ENCODE data around the gene CNTN5.

CNTN5 gene

DNA sequence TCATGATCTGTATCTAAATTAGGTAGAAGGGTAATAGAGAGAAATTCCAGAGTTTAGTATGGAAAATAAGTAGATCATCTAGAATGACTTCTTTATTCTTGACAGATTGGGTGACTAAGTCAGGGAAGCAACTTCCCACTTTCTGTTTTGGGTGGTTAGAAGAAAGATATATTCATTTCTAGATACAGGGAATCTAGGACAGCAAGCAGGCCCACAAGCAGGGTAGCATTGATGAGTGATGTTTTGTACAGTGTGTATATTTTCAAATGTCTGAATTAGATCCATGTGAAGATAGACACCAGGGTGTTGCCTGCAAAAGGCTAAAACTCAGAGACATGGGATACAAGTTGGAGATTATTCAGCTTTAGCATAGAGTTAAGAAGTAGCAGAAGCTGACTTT, 674.4 kb downstream of the CNTN5 start:
- ATAC-seq = no peak
- TF ChIP-seq, protein P1, sequence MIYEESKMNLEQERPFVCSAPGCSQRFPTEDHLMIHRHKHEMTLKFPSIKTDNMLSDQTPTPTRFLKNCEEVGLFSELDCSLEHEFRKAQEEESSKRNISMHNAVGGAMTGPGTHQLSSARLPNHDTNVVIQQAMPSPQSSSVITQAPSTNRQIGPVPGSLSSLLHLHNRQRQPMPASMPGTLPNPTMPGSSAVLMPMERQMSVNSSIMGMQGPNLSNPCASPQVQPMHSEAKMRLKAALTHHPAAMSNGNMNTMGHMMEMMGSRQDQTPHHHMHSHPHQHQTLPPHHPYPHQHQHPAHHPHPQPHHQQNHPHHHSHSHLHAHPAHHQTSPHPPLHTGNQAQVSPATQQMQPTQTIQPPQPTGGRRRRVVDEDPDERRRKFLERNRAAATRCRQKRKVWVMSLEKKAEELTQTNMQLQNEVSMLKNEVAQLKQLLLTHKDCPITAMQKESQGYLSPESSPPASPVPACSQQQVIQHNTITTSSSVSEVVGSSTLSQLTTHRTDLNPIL (CRISPR knock-in tag; IDR thresholded peaks at IDR 0.05; ENCODE audit: low read depth) = no peak
- no peak for TF ChIP-seq ZNF8 (CRISPR knock-in tag; IDR thresholded peaks at IDR 0.05)
- TF ChIP-seq, protein P2, sequence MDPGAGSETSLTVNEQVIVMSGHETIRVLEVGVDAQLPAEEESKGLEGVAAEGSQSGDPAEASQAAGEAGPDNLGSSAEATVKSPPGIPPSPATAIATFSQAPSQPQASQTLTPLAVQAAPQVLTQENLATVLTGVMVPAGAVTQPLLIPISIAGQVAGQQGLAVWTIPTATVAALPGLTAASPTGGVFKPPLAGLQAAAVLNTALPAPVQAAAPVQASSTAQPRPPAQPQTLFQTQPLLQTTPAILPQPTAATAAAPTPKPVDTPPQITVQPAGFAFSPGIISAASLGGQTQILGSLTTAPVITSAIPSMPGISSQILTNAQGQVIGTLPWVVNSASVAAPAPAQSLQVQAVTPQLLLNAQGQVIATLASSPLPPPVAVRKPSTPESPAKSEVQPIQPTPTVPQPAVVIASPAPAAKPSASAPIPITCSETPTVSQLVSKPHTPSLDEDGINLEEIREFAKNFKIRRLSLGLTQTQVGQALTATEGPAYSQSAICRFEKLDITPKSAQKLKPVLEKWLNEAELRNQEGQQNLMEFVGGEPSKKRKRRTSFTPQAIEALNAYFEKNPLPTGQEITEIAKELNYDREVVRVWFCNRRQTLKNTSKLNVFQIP (CRISPR knock-in tag; IDR thresholded peaks at IDR 0.05; ENCODE audit: borderline replicate concordance, low read depth) = no peak
- no peak for TF ChIP-seq TCF4 (CRISPR knock-in tag; IDR thresholded peaks at IDR 0.05; ENCODE audit: borderline replicate concordance)

DNA sequence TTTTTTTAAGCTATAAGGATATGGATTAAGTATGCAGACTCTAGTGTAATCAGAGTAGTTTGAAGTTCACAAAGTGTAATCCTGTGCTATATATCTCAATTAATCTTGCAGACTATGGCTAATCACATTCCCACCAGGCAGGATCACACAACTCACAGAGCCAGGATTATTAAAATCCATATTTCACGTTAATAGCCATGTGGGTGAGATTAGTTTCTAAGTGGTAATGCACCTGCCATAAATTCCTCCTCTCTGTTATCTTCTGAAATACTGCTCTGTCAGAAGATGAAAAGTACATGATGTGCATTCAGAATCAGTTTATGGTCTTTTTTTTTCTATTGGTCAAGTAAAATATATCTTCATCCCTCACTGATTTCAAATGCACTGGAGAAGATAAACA, 686.1 kb downstream of the CNTN5 start:
- TF ChIP-seq OSR1 (CRISPR knock-in tag; IDR thresholded peaks at IDR 0.05) = no peak
- TF ChIP-seq, protein P1 (CRISPR knock-in tag; IDR thresholded peaks at IDR 0.05; ENCODE audit: low read depth) = no peak
- no peak for TF ChIP-seq ZNF8 (CRISPR knock-in tag; IDR thresholded peaks at IDR 0.05)
- TF ChIP-seq PPARA (CRISPR knock-in tag; IDR thresholded peaks at IDR 0.05; ENCODE audit: borderline replicate concordance) = no peak
- no peak for TF ChIP-seq CSDC2 (CRISPR knock-in tag; IDR thresholded peaks at IDR 0.05)
- TF ChIP-seq RARB (CRISPR knock-in tag; IDR thresholded peaks at IDR 0.05) = no peak
- ATAC-seq = no peak

DNA sequence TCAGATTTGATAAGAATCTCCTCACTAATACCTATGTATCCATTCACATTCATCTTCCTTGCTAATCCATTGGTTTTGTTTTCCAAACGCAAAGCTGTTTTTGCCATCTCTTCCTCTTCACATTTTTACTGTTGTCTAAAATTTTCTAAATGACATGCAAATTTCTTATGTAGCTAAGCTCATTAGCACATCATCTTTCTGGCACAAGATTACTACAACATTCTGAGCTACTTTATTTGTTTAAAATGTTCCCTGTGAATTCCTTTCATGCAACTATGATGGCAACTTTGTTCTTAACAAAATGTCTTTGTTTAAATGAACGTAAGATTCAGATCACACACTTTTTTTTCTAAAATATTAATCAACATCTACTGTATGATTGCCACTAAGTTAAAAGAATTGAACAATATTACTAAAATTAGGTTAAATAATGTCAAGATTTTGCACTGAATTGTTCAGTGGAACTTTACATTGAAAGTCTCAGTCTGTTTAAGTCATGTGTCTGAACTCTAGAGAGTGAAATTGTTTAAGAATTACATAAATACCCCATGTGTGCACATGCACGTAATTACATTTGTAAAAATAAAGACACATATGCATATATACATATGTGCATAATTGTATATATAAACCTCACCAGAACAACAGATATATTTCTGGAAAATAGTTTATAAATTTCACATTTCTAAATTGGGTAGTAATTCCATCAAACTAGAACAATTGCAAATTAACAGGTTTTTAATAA, 688.4 kb downstream of the CNTN5 start:
- no peak for ATAC-seq
- TF ChIP-seq, protein P3, sequence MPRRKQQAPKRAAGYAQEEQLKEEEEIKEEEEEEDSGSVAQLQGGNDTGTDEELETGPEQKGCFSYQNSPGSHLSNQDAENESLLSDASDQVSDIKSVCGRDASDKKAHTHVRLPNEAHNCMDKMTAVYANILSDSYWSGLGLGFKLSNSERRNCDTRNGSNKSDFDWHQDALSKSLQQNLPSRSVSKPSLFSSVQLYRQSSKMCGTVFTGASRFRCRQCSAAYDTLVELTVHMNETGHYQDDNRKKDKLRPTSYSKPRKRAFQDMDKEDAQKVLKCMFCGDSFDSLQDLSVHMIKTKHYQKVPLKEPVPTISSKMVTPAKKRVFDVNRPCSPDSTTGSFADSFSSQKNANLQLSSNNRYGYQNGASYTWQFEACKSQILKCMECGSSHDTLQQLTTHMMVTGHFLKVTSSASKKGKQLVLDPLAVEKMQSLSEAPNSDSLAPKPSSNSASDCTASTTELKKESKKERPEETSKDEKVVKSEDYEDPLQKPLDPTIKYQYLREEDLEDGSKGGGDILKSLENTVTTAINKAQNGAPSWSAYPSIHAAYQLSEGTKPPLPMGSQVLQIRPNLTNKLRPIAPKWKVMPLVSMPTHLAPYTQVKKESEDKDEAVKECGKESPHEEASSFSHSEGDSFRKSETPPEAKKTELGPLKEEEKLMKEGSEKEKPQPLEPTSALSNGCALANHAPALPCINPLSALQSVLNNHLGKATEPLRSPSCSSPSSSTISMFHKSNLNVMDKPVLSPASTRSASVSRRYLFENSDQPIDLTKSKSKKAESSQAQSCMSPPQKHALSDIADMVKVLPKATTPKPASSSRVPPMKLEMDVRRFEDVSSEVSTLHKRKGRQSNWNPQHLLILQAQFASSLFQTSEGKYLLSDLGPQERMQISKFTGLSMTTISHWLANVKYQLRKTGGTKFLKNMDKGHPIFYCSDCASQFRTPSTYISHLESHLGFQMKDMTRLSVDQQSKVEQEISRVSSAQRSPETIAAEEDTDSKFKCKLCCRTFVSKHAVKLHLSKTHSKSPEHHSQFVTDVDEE (CRISPR knock-in tag; IDR thresholded peaks at IDR 0.05) = no peak
- TF ChIP-seq TOX (CRISPR knock-in tag; IDR thresholded peaks at IDR 0.05; ENCODE audit: borderline replicate concordance) (no peak), ZNF565 (CRISPR knock-in tag; conservative IDR thresholded peaks at IDR 0.05; ENCODE audit: low read depth) (no peak), ZNF8 (CRISPR knock-in tag; IDR thresholded peaks at IDR 0.05) (no peak)

DNA sequence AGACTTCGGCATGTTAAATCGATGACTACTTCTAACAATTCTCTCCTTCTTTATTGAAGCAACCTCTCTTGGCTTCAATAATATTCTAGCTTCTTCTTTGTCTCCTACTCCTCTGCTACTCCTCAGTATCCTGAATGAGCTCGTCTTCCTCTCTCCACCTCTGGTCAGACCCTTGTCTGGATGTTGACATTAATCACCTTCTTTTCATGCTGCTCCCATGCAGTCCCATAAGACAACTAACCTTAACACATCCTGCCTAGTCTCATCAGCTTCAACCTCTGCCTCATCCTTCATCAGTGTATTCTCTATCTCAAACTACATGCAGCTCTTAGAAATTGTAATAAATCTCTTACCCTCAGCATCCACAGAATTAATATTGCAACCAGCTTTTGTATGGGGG, 695.6 kb downstream of the CNTN5 start:
- TF ChIP-seq, protein P4, sequence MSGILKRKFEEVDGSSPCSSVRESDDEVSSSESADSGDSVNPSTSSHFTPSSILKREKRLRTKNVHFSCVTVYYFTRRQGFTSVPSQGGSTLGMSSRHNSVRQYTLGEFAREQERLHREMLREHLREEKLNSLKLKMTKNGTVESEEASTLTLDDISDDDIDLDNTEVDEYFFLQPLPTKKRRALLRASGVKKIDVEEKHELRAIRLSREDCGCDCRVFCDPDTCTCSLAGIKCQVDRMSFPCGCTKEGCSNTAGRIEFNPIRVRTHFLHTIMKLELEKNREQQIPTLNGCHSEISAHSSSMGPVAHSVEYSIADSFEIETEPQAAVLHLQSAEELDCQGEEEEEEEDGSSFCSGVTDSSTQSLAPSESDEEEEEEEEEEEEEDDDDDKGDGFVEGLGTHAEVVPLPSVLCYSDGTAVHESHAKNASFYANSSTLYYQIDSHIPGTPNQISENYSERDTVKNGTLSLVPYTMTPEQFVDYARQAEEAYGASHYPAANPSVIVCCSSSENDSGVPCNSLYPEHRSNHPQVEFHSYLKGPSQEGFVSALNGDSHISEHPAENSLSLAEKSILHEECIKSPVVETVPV (CRISPR knock-in tag; IDR thresholded peaks at IDR 0.05) = no peak
- TF ChIP-seq ZNF565 (CRISPR knock-in tag; conservative IDR thresholded peaks at IDR 0.05; ENCODE audit: low read depth) (no peak), TCF4 (CRISPR knock-in tag; IDR thresholded peaks at IDR 0.05; ENCODE audit: borderline replicate concordance) (no peak), ISL1 (CRISPR knock-in tag; IDR thresholded peaks at IDR 0.05) (no peak), SNAI2 (CRISPR knock-in tag; IDR thresholded peaks at IDR 0.05) (no peak), ZNF8 (CRISPR knock-in tag; IDR thresholded peaks at IDR 0.05) (no peak), BACH2 (CRISPR knock-in tag; IDR thresholded peaks at IDR 0.05; ENCODE audit: borderline replicate concordance) (no peak), GLIS3 (CRISPR knock-in tag; IDR thresholded peaks at IDR 0.05) (no peak), OSR1 (CRISPR knock-in tag; IDR thresholded peaks at IDR 0.05) (no peak), PPARA (CRISPR knock-in tag; IDR thresholded peaks at IDR 0.05; ENCODE audit: borderline replicate concordance) (no peak), ZC3H10 (CRISPR knock-in tag; IDR thresholded peaks at IDR 0.05) (no peak), ZFP3 (CRISPR knock-in tag; IDR thresholded peaks at IDR 0.05) (no peak)
- TF ChIP-seq, protein P5, sequence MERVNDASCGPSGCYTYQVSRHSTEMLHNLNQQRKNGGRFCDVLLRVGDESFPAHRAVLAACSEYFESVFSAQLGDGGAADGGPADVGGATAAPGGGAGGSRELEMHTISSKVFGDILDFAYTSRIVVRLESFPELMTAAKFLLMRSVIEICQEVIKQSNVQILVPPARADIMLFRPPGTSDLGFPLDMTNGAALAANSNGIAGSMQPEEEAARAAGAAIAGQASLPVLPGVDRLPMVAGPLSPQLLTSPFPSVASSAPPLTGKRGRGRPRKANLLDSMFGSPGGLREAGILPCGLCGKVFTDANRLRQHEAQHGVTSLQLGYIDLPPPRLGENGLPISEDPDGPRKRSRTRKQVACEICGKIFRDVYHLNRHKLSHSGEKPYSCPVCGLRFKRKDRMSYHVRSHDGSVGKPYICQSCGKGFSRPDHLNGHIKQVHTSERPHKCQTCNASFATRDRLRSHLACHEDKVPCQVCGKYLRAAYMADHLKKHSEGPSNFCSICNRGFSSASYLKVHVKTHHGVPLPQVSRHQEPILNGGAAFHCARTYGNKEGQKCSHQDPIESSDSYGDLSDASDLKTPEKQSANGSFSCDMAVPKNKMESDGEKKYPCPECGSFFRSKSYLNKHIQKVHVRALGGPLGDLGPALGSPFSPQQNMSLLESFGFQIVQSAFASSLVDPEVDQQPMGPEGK (CRISPR knock-in tag; IDR thresholded peaks at IDR 0.05; ENCODE audit: borderline replicate concordance) = no peak
- TF ChIP-seq, protein P3 (CRISPR knock-in tag; IDR thresholded peaks at IDR 0.05) = no peak
- no peak for ATAC-seq

Data from SK-N-SH treated with all-trans-retinoic acid at 6 μM for 48 hours (cell line).